ENCODE results near the gene IRAK4. TPM values are rescaled to one million over a fixed set of nuclear protein-coding genes. Genes with fewer than 3 reads are reported as not detected.
A peak's percentile ranks its signal among the peaks of the same experiment; 100 is the strongest.

The IRAK4 gene
- total and polyA plus RNA-seq, 2 donors from 2014 or later: 10.1 to 29.7 TPM

GRCh38 chr12:43815416-43815815, 56.7 kb downstream of the IRAK4 start:
- Histone ChIP-seq H3K9me3 (ENCODE audit: control insufficient read depth in 2 of 3, insufficient read depth in 1 of 3, low read length in 3 of 3) (no peaks in the 10 kb centered on the region), H3K27me3 (ENCODE audit: control insufficient read depth, insufficient read depth, low read length) (no peaks in the 10 kb centered on the region), H3K36me3 (ENCODE audit: control insufficient read depth in 2 of 3, insufficient read depth in 3 of 3, low read length in 3 of 3) (no peaks in the 10 kb centered on the region), H3K4me3 (ENCODE audit: low read length in 3 of 3) (no peak overlapping the region), H3K27ac (ENCODE audit: low read depth in 2 of 2, low read length in 2 of 2) (no peak overlapping the region), H3K4me1 (ENCODE audit: control insufficient read depth in 2 of 3, insufficient read depth in 2 of 3, low read depth in 1 of 3, low read length in 3 of 3) (no peaks in the 10 kb centered on the region), H3K9ac (ENCODE audit: low read length in 3 of 3) (no peak overlapping the region)
- TF ChIP-seq CTCF (IDR thresholded peaks at IDR 0.05; ENCODE audit: borderline replicate concordance, extremely low read depth, insufficient read depth): no peak
- FAIRE-seq (no peak), DNase-seq (peak in 1 of 5 donors; percentile 16)
- intact Hi-C loops (cut with DNase I): no loop called here

- H3K4me3 ChIP-seq (ENCODE audit: low read length in 3 of 3): no peak overlapping the region
- H3K4me1 ChIP-seq (ENCODE audit: control insufficient read depth in 2 of 3, insufficient read depth in 2 of 3, low read depth in 1 of 3, low read length in 3 of 3): no peaks in the 10 kb centered on the region
- no peak for DNase-seq
- no peaks in the 10 kb centered on the region for H3K9me3 ChIP-seq (ENCODE audit: control insufficient read depth in 2 of 3, insufficient read depth in 1 of 3, low read length in 3 of 3)
- no peak overlapping the region for H3K27ac ChIP-seq (ENCODE audit: low read depth in 2 of 2, low read length in 2 of 2)
- TF ChIP-seq CTCF (IDR thresholded peaks at IDR 0.05; ENCODE audit: borderline replicate concordance, extremely low read depth, insufficient read depth): no peak
- no peaks in the 10 kb centered on the region for H3K36me3 ChIP-seq (ENCODE audit: control insufficient read depth in 2 of 3, insufficient read depth in 3 of 3, low read length in 3 of 3)
- no peaks in the 10 kb centered on the region for H3K27me3 ChIP-seq (ENCODE audit: control insufficient read depth, insufficient read depth, low read length)
- H3K9ac ChIP-seq (ENCODE audit: low read length in 3 of 3): no peak overlapping the region
- intact Hi-C loops (cut with DNase I): no loop called here
- no peak for FAIRE-seq
Measured at GRCh38 chr12:43816168-43816567, 57.4 kb downstream of the IRAK4 start.

- Histone ChIP-seq H3K27me3 (ENCODE audit: control insufficient read depth, insufficient read depth, low read length) (no peaks in the 10 kb centered on the region), H3K4me1 (ENCODE audit: control insufficient read depth in 2 of 3, insufficient read depth in 2 of 3, low read depth in 1 of 3, low read length in 3 of 3) (no peaks in the 10 kb centered on the region), H3K9ac (ENCODE audit: low read length in 3 of 3) (no peak overlapping the region), H3K36me3 (ENCODE audit: control insufficient read depth in 2 of 3, insufficient read depth in 3 of 3, low read length in 3 of 3) (no peaks in the 10 kb centered on the region), H3K27ac (ENCODE audit: low read depth in 2 of 2, low read length in 2 of 2) (no peak overlapping the region), H3K4me3 (ENCODE audit: low read length in 3 of 3) (no peak overlapping the region), H3K9me3 (ENCODE audit: control insufficient read depth in 2 of 3, insufficient read depth in 1 of 3, low read length in 3 of 3) (no peaks in the 10 kb centered on the region)
- FAIRE-seq (no peak), DNase-seq (no peak)
- intact Hi-C loops (cut with DNase I): no loop called here
- TF ChIP-seq CTCF (IDR thresholded peaks at IDR 0.05; ENCODE audit: borderline replicate concordance, extremely low read depth, insufficient read depth): no peak
Measured at GRCh38 chr12:43824207-43824775, 65.5 kb downstream of the IRAK4 start.

- Histone ChIP-seq H3K9me3 (ENCODE audit: control insufficient read depth in 2 of 3, insufficient read depth in 1 of 3, low read length in 3 of 3) (no peaks in the 10 kb centered on the region), H3K4me3 (ENCODE audit: low read length in 3 of 3) (no peak overlapping the region), H3K27me3 (ENCODE audit: control insufficient read depth, insufficient read depth, low read length) (no peaks in the 10 kb centered on the region), H3K9ac (ENCODE audit: low read length in 3 of 3) (no peak overlapping the region), H3K27ac (ENCODE audit: low read depth in 2 of 2, low read length in 2 of 2) (no peak overlapping the region), H3K36me3 (ENCODE audit: control insufficient read depth in 2 of 3, insufficient read depth in 3 of 3, low read length in 3 of 3) (no peaks in the 10 kb centered on the region), H3K4me1 (ENCODE audit: control insufficient read depth in 2 of 3, insufficient read depth in 2 of 3, low read depth in 1 of 3, low read length in 3 of 3) (no peaks in the 10 kb centered on the region)
- intact Hi-C loops (cut with DNase I): no loop called here
- FAIRE-seq (no peak), DNase-seq (no peak)
- TF ChIP-seq CTCF (IDR thresholded peaks at IDR 0.05; ENCODE audit: borderline replicate concordance, extremely low read depth, insufficient read depth): no peak
Measured at GRCh38 chr12:43826681-43827080, 67.9 kb downstream of the IRAK4 start.
